AG09319 (cell line): ENCODE results near the gene SLC35F6.

Experiments
- DNase-seq: peaks from one replicate; pipeline ENCODE4 v3.0.0-alpha.2; 2010; ENCODE audit warnings: low read depth; ENCODE audit errors: extremely low read depth
- CTCF ChIP-seq: IDR thresholded peaks from 2 replicates; pipeline ENCODE4 v1.5.1; 2011; ENCODE audit warnings: low read depth, mild to moderate bottlenecking, inconsistent platforms, low read length, moderate library complexity

The SLC35F6 gene

DNA sequence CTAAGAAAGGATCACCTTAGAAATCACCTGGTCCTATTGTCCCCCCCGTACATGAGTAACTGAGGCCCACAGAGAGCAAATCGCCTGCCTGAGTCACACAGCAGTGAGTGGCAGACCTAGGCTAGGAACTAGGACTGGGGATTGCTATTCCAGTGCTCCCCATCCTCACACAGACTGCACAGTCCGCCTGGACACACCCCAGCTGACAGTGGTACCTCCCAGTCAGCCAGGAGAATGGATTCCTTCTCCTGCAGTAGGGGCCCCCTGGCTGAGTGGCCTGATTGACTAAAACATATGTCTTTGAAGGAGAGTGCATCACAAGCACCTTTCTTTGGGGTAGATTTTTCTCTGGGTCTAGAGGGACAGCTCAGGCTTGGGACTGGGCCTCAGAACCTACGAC is 32.4 kb upstream of the SLC35F6 start:
- TF ChIP-seq CTCF = no peak
- DNase-seq = no peak

- TF ChIP-seq CTCF = no peak
- DNase-seq = no peak
Measured at GRCh38 chr2:26732446-26732845, 31.6 kb upstream of the SLC35F6 start.

GRCh38 chr2:26733413-26733812 is 30.7 kb upstream of the SLC35F6 start:
- DNase-seq = no peak
- no peak for TF ChIP-seq CTCF

GRCh38 chr2:26735097-26735496 is 29.0 kb upstream of the SLC35F6 start:
- peak; percentile 84 for DNase-seq
- no peak for TF ChIP-seq CTCF

DNA sequence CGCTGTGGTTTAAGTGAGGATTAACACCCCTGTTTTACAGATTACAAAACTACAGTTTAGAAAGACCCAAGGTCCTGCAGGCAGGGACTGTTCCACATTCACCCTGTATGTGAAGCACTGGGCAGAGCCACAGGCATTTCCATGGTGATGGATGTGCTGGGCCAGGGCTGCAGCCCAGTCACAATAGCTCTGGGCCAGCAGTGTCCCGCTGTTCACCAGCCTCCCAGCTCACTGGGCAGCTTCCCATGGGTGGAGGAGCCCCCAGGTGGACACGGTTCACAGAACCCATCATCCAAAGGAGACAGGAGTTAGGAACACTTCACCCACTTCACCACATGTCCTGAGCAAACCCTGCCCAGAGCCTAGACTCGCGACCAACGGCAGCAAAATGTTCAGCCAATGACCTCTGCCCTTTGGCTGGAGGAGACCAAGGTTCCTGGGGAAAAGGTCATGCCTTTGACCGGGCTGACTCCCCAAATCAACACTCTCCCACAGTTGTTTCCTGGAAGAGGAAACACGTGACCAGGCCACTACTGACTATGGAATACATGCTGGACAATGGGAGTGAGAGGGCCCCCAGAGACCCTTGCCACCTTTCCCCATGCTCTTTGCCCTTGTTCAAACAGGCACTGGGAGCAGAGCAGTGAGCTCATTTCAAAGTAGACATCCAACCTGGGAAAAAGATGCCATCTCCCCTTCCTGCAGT is 28.0 kb upstream of the SLC35F6 start:
- no peak for DNase-seq
- no peak for TF ChIP-seq CTCF

GRCh38 chr2:26737221-26737620 is 26.9 kb upstream of the SLC35F6 start:
- DNase-seq = no peak
- no peak for TF ChIP-seq CTCF

GRCh38 chr2:26738481-26738880 is 25.6 kb upstream of the SLC35F6 start:
- TF ChIP-seq CTCF = no peak
- DNase-seq = no peak
